GM12878 (cell line): Measurements from ENCODE around the gene ITGA11. TPM values are rescaled to one million over a fixed set of nuclear protein-coding genes. Genes with fewer than 3 reads are reported as not detected.

Source experiments
- CHD2 ChIP-seq: IDR thresholded peaks from 2 replicates; pipeline ENCODE4 v1.6.1; 2011; ENCODE audit warnings: low read depth, low read length, improper control_type of control experiment, borderline replicate concordance
- CHD4 ChIP-seq: fragments of 200-600 bp; sonication (generic); IDR thresholded peaks from 2 replicates; pipeline ENCODE4 v1.6.1; 2016; ENCODE audit warnings: mild to moderate bottlenecking
- ETV6 ChIP-seq, 2 experiments: fragments of 450-650 bp in 1 of 2; IDR thresholded peaks in 1 of 2; conservative IDR thresholded peaks in 1 of 2; 2 replicates each; pipeline ENCODE4 v1.6.1; 2014; ENCODE audit warnings: antibody characterized with exemption in 1 of 2, borderline replicate concordance in 1 of 2, low read depth in 1 of 2, mild to moderate bottlenecking in 1 of 2, moderate library complexity in 1 of 2
- HDGF ChIP-seq: fragments of 450-650 bp; IDR thresholded peaks from 2 replicates; pipeline ENCODE4 v1.6.1; 2016; ENCODE audit warnings: antibody characterized with exemption
- SPI1 ChIP-seq: IDR thresholded peaks from 2 replicates; pipeline ENCODE4 v1.6.1; 2011; ENCODE audit warnings: low read depth, mild to moderate bottlenecking, low read length, moderate library complexity, borderline replicate concordance; ENCODE audit not compliant: insufficient read depth
- ZNF622 ChIP-seq: fragments of 450-650 bp; IDR thresholded peaks from 2 replicates; pipeline ENCODE4 v1.6.1; 2017; ENCODE audit warnings: mild to moderate bottlenecking, inconsistent platforms
- polyA plus RNA-seq, 11 experiments: library from polyadenylated mRNA; depleted of rRNA in 4 of 11; unstranded in 6 of 11; stranded (reverse) in 5 of 11; fragments of >200 nt; fragmentation: Nextera tagmentation in 4 of 11; fragmentation: Illumina TruSeq in 1 of 11; extraction: Ambion mirVana in 4 of 11; extraction: Trizol in 1 of 11; gene quantifications; 1 replicate in 1 of 11; 2 replicates in 10 of 11; pipeline versions ENCODE4 v1.2.1 to v1.2.3, GENCODE V29; 2011 to 2016; ENCODE audit warnings: inconsistent platforms in 2 of 11, missing spikeins in 2 of 11, low read depth in 1 of 11
- total RNA-seq, 4 experiments: library from RNA; depleted of rRNA in 3 of 4; stranded (reverse); fragments of >200 nt in 3 of 4; fragmentation: Illumina TruSeq in 1 of 4; extraction: Trizol in 1 of 4; gene quantifications; 2 replicates each; pipeline versions ENCODE4 v1.2.1 to v1.2.3, GENCODE V29; 2013 to 2021
- TF ChIP-seq, protein P1 (sequence below): fragments of 150-350 bp; IDR thresholded peaks from 2 replicates; pipeline ENCODE4 v1.6.1; 2014; ENCODE audit warnings: mild to moderate bottlenecking, low read depth, low read length
- TF ChIP-seq, protein P2 (sequence below): fragments of 450-650 bp; IDR thresholded peaks from 2 replicates; pipeline ENCODE4 v1.6.1; 2017; ENCODE audit warnings: borderline replicate concordance
- TF ChIP-seq, protein P3 (sequence below): fragments of 450-650 bp; IDR thresholded peaks from 2 replicates; pipeline ENCODE4 v1.6.1; 2016; ENCODE audit warnings: mild to moderate bottlenecking, moderate library complexity, borderline replicate concordance
- TF ChIP-seq, protein P4 (sequence below): fragments of 450-650 bp; formaldehyde crosslinking; IDR thresholded peaks from 2 replicates; pipeline ENCODE4 v1.4.0; 2020; ENCODE audit warnings: mild to moderate bottlenecking, moderate library complexity
- TF ChIP-seq, protein P5 (sequence below): IDR thresholded peaks from 2 replicates; pipeline ENCODE4 v1.6.1; 2011; ENCODE audit warnings: low read depth, mild to moderate bottlenecking, low read length, moderate library complexity, borderline replicate concordance; ENCODE audit errors: extremely low read depth

Gene ITGA11
- total and polyA plus RNA-seq, 10 of the 15 experiments (the other 5 are each of a cell fraction or from before 2014, with no cell fraction given): under 0.01 to 0.36 (median 0.13) TPM; not detected in 1

DNA sequence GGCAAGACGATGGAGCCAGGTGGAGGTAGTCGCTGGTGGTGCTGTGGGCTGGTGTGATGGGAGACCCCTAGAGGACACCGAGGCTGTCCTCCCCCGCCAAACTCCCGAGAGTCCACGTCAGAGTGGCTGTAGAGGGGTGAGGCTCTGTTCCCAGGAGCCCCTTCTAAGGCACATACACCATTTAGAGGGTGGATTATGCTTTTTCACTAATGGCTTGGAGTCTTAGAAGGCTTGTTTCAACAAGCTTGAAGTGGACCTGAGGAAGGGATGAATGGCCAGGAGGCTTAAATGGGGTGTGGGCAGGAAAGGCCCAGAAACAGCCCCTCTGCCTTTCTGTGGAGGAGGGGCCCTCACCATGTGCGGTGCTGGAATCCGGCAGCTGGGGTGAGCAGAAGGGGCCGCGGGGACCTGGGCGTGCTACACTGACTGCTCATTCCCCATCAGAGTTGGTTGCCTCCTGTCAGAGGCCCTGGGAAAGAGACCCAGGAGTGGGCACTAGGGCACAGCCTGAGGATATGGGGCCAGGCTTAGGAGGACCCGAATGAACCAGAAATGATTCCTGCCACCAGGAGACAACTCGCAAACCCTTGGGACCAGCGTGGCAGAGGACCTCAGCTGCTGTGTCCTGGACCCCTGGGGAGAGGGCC lies 88.3 kb downstream of the ITGA11 start (continued):
- TF ChIP-seq, protein P1, sequence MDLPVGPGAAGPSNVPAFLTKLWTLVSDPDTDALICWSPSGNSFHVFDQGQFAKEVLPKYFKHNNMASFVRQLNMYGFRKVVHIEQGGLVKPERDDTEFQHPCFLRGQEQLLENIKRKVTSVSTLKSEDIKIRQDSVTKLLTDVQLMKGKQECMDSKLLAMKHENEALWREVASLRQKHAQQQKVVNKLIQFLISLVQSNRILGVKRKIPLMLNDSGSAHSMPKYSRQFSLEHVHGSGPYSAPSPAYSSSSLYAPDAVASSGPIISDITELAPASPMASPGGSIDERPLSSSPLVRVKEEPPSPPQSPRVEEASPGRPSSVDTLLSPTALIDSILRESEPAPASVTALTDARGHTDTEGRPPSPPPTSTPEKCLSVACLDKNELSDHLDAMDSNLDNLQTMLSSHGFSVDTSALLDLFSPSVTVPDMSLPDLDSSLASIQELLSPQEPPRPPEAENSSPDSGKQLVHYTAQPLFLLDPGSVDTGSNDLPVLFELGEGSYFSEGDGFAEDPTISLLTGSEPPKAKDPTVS: no peak
- TF ChIP-seq, protein P2, sequence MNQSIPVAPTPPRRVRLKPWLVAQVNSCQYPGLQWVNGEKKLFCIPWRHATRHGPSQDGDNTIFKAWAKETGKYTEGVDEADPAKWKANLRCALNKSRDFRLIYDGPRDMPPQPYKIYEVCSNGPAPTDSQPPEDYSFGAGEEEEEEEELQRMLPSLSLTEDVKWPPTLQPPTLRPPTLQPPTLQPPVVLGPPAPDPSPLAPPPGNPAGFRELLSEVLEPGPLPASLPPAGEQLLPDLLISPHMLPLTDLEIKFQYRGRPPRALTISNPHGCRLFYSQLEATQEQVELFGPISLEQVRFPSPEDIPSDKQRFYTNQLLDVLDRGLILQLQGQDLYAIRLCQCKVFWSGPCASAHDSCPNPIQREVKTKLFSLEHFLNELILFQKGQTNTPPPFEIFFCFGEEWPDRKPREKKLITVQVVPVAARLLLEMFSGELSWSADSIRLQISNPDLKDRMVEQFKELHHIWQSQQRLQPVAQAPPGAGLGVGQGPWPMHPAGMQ: no peak
- TF ChIP-seq, protein P3, sequence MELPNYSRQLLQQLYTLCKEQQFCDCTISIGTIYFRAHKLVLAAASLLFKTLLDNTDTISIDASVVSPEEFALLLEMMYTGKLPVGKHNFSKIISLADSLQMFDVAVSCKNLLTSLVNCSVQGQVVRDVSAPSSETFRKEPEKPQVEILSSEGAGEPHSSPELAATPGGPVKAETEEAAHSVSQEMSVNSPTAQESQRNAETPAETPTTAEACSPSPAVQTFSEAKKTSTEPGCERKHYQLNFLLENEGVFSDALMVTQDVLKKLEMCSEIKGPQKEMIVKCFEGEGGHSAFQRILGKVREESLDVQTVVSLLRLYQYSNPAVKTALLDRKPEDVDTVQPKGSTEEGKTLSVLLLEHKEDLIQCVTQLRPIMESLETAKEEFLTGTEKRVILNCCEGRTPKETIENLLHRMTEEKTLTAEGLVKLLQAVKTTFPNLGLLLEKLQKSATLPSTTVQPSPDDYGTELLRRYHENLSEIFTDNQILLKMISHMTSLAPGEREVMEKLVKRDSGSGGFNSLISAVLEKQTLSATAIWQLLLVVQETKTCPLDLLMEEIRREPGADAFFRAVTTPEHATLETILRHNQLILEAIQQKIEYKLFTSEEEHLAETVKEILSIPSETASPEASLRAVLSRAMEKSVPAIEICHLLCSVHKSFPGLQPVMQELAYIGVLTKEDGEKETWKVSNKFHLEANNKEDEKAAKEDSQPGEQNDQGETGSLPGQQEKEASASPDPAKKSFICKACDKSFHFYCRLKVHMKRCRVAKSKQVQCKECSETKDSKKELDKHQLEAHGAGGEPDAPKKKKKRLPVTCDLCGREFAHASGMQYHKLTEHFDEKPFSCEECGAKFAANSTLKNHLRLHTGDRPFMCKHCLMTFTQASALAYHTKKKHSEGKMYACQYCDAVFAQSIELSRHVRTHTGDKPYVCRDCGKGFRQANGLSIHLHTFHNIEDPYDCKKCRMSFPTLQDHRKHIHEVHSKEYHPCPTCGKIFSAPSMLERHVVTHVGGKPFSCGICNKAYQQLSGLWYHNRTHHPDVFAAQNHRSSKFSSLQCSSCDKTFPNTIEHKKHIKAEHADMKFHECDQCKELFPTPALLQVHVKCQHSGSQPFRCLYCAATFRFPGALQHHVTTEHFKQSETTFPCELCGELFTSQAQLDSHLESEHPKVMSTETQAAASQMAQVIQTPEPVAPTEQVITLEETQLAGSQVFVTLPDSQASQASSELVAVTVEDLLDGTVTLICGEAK: no peak
- TF ChIP-seq, protein P4, sequence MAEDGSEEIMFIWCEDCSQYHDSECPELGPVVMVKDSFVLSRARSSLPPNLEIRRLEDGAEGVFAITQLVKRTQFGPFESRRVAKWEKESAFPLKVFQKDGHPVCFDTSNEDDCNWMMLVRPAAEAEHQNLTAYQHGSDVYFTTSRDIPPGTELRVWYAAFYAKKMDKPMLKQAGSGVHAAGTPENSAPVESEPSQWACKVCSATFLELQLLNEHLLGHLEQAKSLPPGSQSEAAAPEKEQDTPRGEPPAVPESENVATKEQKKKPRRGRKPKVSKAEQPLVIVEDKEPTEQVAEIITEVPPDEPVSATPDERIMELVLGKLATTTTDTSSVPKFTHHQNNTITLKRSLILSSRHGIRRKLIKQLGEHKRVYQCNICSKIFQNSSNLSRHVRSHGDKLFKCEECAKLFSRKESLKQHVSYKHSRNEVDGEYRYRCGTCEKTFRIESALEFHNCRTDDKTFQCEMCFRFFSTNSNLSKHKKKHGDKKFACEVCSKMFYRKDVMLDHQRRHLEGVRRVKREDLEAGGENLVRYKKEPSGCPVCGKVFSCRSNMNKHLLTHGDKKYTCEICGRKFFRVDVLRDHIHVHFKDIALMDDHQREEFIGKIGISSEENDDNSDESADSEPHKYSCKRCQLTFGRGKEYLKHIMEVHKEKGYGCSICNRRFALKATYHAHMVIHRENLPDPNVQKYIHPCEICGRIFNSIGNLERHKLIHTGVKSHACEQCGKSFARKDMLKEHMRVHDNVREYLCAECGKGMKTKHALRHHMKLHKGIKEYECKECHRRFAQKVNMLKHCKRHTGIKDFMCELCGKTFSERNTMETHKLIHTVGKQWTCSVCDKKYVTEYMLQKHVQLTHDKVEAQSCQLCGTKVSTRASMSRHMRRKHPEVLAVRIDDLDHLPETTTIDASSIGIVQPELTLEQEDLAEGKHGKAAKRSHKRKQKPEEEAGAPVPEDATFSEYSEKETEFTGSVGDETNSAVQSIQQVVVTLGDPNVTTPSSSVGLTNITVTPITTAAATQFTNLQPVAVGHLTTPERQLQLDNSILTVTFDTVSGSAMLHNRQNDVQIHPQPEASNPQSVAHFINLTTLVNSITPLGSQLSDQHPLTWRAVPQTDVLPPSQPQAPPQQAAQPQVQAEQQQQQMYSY (CRISPR knock-in tag): no peak
- TF ChIP-seq HDGF (no peak), ZNF622 (no peak), ETV6 (conservative IDR thresholded peaks at IDR 0.05 in 1 of 2, IDR thresholded peaks at IDR 0.05 in 1 of 2; ENCODE audit: borderline replicate concordance in 1 of 2, low read depth in 1 of 2) (no peak), CHD4 (no peak), CHD2 (no peak), SPI1 (no peak)
- TF ChIP-seq, protein P5, sequence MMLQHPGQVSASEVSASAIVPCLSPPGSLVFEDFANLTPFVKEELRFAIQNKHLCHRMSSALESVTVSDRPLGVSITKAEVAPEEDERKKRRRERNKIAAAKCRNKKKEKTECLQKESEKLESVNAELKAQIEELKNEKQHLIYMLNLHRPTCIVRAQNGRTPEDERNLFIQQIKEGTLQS: no peak
